Calu3 (cell line): ENCODE data around the gene TTC13. TPM values are rescaled to one million over a fixed set of nuclear protein-coding genes. Genes with fewer than 3 reads are reported as not detected.

Experiments
- BruUV-seq: library from RNA; stranded (reverse); fragments of 400-500 nt; replicated peaks from 2 replicates; lab custom pipeline; 2021; lab: Mats Ljungman, UMichigan
- CTCF ChIA-PET: fragments of 300-600 bp; sonication (Branson Sonifier 250); formaldehyde crosslinking; loops from one replicate; lab custom pipeline; 2022; ENCODE audit warnings: antibody characterized with exemption; lab: Charles Lee
- DNase-seq: peaks from one replicate; pipeline ENCODE4 v3.0.0; 2022
- H3K27ac Mint-ChIP-seq: one replicate; pipeline ENCODE4 v1.8.0; 2022; ENCODE audit warnings: mixed read lengths; ENCODE audit not compliant: unreplicated experiment
- H3K27me3 Mint-ChIP-seq: one replicate; pipeline ENCODE4 v1.8.0; 2022; ENCODE audit warnings: mixed read lengths; ENCODE audit not compliant: unreplicated experiment
- H3K36me3 Mint-ChIP-seq: one replicate; pipeline ENCODE4 v1.8.0; 2022; ENCODE audit warnings: mild to moderate bottlenecking, moderate library complexity, mixed read lengths; ENCODE audit not compliant: insufficient read depth, unreplicated experiment
- H3K4me1 Mint-ChIP-seq: one replicate; pipeline ENCODE4 v1.8.0; 2022; ENCODE audit warnings: mild to moderate bottlenecking, low read depth, mixed read lengths; ENCODE audit not compliant: unreplicated experiment
- H3K4me3 Mint-ChIP-seq: one replicate; pipeline ENCODE4 v1.8.0; 2022; ENCODE audit warnings: mild to moderate bottlenecking, low read depth, moderate library complexity, mixed read lengths; ENCODE audit not compliant: unreplicated experiment
- H3K9me3 Mint-ChIP-seq: one replicate; pipeline ENCODE4 v1.8.0; 2022; ENCODE audit warnings: low read depth, mixed read lengths; ENCODE audit not compliant: unreplicated experiment
- intact Hi-C: fragments of 100-400 bp; cut with micrococcal nuclease; formaldehyde crosslinking; loops from one replicate; pipeline ENCODE4 v1.10.0; 2022; ENCODE audit not compliant: unreplicated experiment
- total RNA-seq: library from RNA; stranded (reverse); gene quantifications from 2 replicates; pipeline ENCODE4 v1.2.3, GENCODE V29; 2022
- TF ChIP-seq, protein P1 (sequence below): fragments of 200-600 bp; IDR thresholded peaks from one replicate; pipeline ENCODE4 v1.8.0; 2022; ENCODE audit warnings: antibody characterized with exemption; ENCODE audit not compliant: unreplicated experiment

The TTC13 gene
- total RNA-seq, 1 experiment from 2014 or later, result 35.6 TPM

- no peak for DNase-seq
- Mint-ChIP-seq H3K4me3 (no peak overlapping the region), H3K36me3 (no peaks in the 10 kb centered on the region), H3K27me3 (no peaks in the 10 kb centered on the region), H3K9me3 (no peaks in the 10 kb centered on the region), H3K27ac (no peak overlapping the region), H3K4me1 (no peaks in the 10 kb centered on the region)
- TF ChIP-seq, protein P1, sequence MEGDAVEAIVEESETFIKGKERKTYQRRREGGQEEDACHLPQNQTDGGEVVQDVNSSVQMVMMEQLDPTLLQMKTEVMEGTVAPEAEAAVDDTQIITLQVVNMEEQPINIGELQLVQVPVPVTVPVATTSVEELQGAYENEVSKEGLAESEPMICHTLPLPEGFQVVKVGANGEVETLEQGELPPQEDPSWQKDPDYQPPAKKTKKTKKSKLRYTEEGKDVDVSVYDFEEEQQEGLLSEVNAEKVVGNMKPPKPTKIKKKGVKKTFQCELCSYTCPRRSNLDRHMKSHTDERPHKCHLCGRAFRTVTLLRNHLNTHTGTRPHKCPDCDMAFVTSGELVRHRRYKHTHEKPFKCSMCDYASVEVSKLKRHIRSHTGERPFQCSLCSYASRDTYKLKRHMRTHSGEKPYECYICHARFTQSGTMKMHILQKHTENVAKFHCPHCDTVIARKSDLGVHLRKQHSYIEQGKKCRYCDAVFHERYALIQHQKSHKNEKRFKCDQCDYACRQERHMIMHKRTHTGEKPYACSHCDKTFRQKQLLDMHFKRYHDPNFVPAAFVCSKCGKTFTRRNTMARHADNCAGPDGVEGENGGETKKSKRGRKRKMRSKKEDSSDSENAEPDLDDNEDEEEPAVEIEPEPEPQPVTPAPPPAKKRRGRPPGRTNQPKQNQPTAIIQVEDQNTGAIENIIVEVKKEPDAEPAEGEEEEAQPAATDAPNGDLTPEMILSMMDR, result no peak
- CTCF ChIA-PET, result no interaction called here
- BruUV-seq, result no TSS peak
- intact Hi-C loops, result no loop called here
Measured at GRCh38 chr1:230983811-230984210, 5.2 kb upstream of the TTC13 start.

DNA sequence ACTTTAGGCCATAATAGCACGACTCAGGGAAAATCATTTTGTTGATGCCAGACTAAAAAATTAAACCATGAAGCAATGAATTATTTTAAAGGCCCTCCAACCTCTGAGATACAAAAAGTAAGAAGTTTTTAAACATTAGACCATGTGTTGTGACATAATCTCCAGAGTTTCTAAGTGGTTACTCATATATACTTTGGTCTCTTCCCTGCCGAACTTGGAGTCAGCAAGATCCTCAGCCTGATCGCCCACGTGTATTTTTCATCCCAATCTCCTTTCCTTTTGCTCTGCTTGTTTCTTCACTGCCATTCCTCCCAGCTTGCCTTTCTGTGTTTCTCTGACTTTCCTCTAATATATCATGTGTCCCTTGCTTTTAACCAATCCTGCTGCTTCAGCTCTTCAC is 4.0 kb upstream of the TTC13 start:
- Mint-ChIP-seq H3K27me3 (no peaks in the 10 kb centered on the region), H3K4me1 (no peaks in the 10 kb centered on the region), H3K27ac (no peak overlapping the region), H3K36me3 (peaks cover 5% of the 10 kb centered on the region), H3K4me3 (no peak overlapping the region), H3K9me3 (no peaks in the 10 kb centered on the region)
- TF ChIP-seq, protein P1, result no peak
- BruUV-seq, result no TSS peak
- CTCF ChIA-PET, result no interaction called here
- DNase-seq, result no peak
- intact Hi-C loops, result no loop called here

GRCh38 chr1:230979952-230980351 is 1.3 kb upstream of the TTC13 start:
- Mint-ChIP-seq H3K4me1 (no peaks in the 10 kb centered on the region), H3K27me3 (no peaks in the 10 kb centered on the region), H3K27ac (no peak overlapping the region), H3K4me3 (no peak overlapping the region), H3K9me3 (no peaks in the 10 kb centered on the region), H3K36me3 (peaks cover 10% of the 10 kb centered on the region)
- TF ChIP-seq, protein P1, result no peak
- intact Hi-C loops, result loop anchor here (2.0 to 10.0 kb wide), 5 partner anchors 63 to 345 kb away; partner anchors contain the start of gene C1orf198
- CTCF ChIA-PET, result no interaction called here
- no peak for DNase-seq
- no TSS peak for BruUV-seq

GRCh38 chr1:230979389-230979716 is 692 bp upstream of the TTC13 start:
- DNase-seq, result no peak
- H3K27ac Mint-ChIP-seq, result peak overlapping the region; percentile 88
- H3K27me3 Mint-ChIP-seq, result no peaks in the 10 kb centered on the region
- H3K9me3 Mint-ChIP-seq, result no peaks in the 10 kb centered on the region
- CTCF ChIA-PET, result interaction anchor here (1.6 kb wide), 1 partner anchor 215 kb away, joined by 7 read pairs; no protein-coding TSS in a partner anchor
- no peak overlapping the region for H3K4me3 Mint-ChIP-seq
- peaks cover 10% of the 10 kb centered on the region for H3K36me3 Mint-ChIP-seq
- intact Hi-C loops, result loop anchor here (2.0 to 10.0 kb wide), 5 partner anchors 63 to 345 kb away; partner anchors contain the start of gene C1orf198
- no peaks in the 10 kb centered on the region for H3K4me1 Mint-ChIP-seq
- TF ChIP-seq, protein P1, result peak; percentile 7
- BruUV-seq, result TSS peak; percentile 52
